WTC11 (cell line): ENCODE data around the gene OBSCN. TPM values are rescaled to one million over a fixed set of nuclear protein-coding genes. Genes with fewer than 3 reads are reported as not detected.

ENCODE experiments used
- ATAC-seq: fragments of 200-7000 bp; cut with Tn5 transposase; 2 replicates; pipeline ENCODE4 v1.10.0; 2021; ENCODE audit warnings: mild to moderate bottlenecking, moderate library complexity
- CTCF ChIA-PET: fragments of 300-600 bp; sonication (Branson Sonifier 250); formaldehyde crosslinking; loops from one replicate; lab custom pipeline; 2021; ENCODE audit warnings: antibody characterized with exemption; lab: Charles Lee
- POLR2A ChIA-PET: fragments of 350-600 bp; sonication (Branson Sonifier 250); formaldehyde crosslinking; loops from one replicate; lab custom pipeline; 2021; ENCODE audit warnings: antibody characterized with exemption; lab: Charles Lee
- DNase-seq: peaks from one replicate; pipeline ENCODE4 v3.0.0; 2021; ENCODE audit warnings: low spot score
- H3K27ac Mint-ChIP-seq: 2 replicates; pipeline ENCODE4 v1.8.0; 2021; ENCODE audit warnings: mixed read lengths
- H3K27me3 Mint-ChIP-seq: 2 replicates; pipeline ENCODE4 v1.8.0; 2021; ENCODE audit warnings: low read depth, mild to moderate bottlenecking, moderate library complexity, mixed read lengths
- H3K36me3 Mint-ChIP-seq: 2 replicates; pipeline ENCODE4 v1.8.0; 2021; ENCODE audit warnings: mixed read lengths
- H3K4me1 Mint-ChIP-seq: 2 replicates; pipeline ENCODE4 v1.8.0; 2022; ENCODE audit warnings: mixed read lengths
- H3K4me3 Mint-ChIP-seq: 2 replicates; pipeline ENCODE4 v1.8.0; 2021; ENCODE audit warnings: mild to moderate bottlenecking, moderate library complexity, mixed read lengths
- H3K9me3 Mint-ChIP-seq: 2 replicates; pipeline ENCODE4 v1.8.0; 2021; ENCODE audit warnings: mixed read lengths
- ATF1 ChIP-seq: sonication (generic); formaldehyde crosslinking; IDR thresholded peaks from 2 replicates; pipeline ENCODE4 v1.8.1; 2023; ENCODE audit warnings: mild to moderate bottlenecking, moderate library complexity, missing genetic modification reagents
- ATF6 ChIP-seq: sonication (generic); formaldehyde crosslinking; IDR thresholded peaks from 2 replicates; pipeline ENCODE4 v1.8.1; 2023; ENCODE audit warnings: mild to moderate bottlenecking, missing genetic modification reagents
- CBFB ChIP-seq: sonication (generic); formaldehyde crosslinking; IDR thresholded peaks from 2 replicates; pipeline ENCODE4 v1.8.1; 2022; ENCODE audit warnings: mild to moderate bottlenecking, low read depth, missing genetic modification reagents
- CTCF ChIP-seq: fragments of 200-600 bp; IDR thresholded peaks from 2 replicates; pipeline ENCODE4 v1.8.0; 2022; ENCODE audit warnings: antibody characterized with exemption
- ERG ChIP-seq: fragments of 250-450 bp; sonication (Bioruptor Pico); IDR thresholded peaks from 2 replicates; pipeline ENCODE4 v1.8.0; 2021; ENCODE audit warnings: mild to moderate bottlenecking
- FOXK1 ChIP-seq: sonication (generic); formaldehyde crosslinking; IDR thresholded peaks from 2 replicates; pipeline ENCODE4 v1.8.0; 2022; ENCODE audit warnings: mild to moderate bottlenecking, moderate library complexity, missing genetic modification reagents
- FOXP1 ChIP-seq: sonication (generic); formaldehyde crosslinking; IDR thresholded peaks from 2 replicates; pipeline ENCODE4 v1.8.0; 2022; ENCODE audit warnings: missing genetic modification reagents, mild to moderate bottlenecking, moderate library complexity, borderline replicate concordance
- FOXP4 ChIP-seq: sonication (generic); formaldehyde crosslinking; IDR thresholded peaks from 2 replicates; pipeline ENCODE4 v1.8.0; 2022; ENCODE audit warnings: mild to moderate bottlenecking, missing genetic modification reagents
- IRF1 ChIP-seq: sonication (generic); formaldehyde crosslinking; IDR thresholded peaks from 2 replicates; pipeline ENCODE4 v1.8.0; 2023; ENCODE audit warnings: missing genetic modification reagents
- IRF2 ChIP-seq: sonication (generic); formaldehyde crosslinking; IDR thresholded peaks from 2 replicates; pipeline ENCODE4 v1.8.0; 2022; ENCODE audit warnings: low read depth, missing genetic modification reagents, borderline replicate concordance
- JUN ChIP-seq: sonication (generic); formaldehyde crosslinking; IDR thresholded peaks from 2 replicates; pipeline ENCODE4 v1.8.0; 2023; ENCODE audit warnings: mild to moderate bottlenecking, missing genetic modification reagents
- KAT7 ChIP-seq: sonication (generic); formaldehyde crosslinking; IDR thresholded peaks from 2 replicates; pipeline ENCODE4 v1.8.1; 2023; ENCODE audit warnings: missing genetic modification reagents, mild to moderate bottlenecking, borderline replicate concordance
- MXD4 ChIP-seq: fragments of 250-450 bp; sonication (Bioruptor Pico); IDR thresholded peaks from 2 replicates; pipeline ENCODE4 v1.8.0; 2021; ENCODE audit warnings: mild to moderate bottlenecking, moderate library complexity, borderline replicate concordance
- MYBL2 ChIP-seq: sonication (generic); formaldehyde crosslinking; IDR thresholded peaks from 2 replicates; pipeline ENCODE4 v1.8.1; 2023; ENCODE audit warnings: mild to moderate bottlenecking, moderate library complexity, missing genetic modification reagents
- NFE2L1 ChIP-seq: sonication (generic); formaldehyde crosslinking; IDR thresholded peaks from 2 replicates; pipeline ENCODE4 v1.8.1; 2023; ENCODE audit warnings: missing genetic modification reagents
- NR2C2 ChIP-seq: sonication (generic); formaldehyde crosslinking; IDR thresholded peaks from 2 replicates; pipeline ENCODE4 v1.8.0; 2022; ENCODE audit warnings: mild to moderate bottlenecking, missing genetic modification reagents
- USF2 ChIP-seq: sonication (generic); formaldehyde crosslinking; IDR thresholded peaks from 2 replicates; pipeline ENCODE4 v1.8.1; 2023; ENCODE audit warnings: mild to moderate bottlenecking, missing genetic modification reagents, moderate library complexity
- ZMAT4 ChIP-seq: fragments of 250-450 bp; sonication (Bioruptor Pico); IDR thresholded peaks from 2 replicates; pipeline ENCODE4 v1.9.0; 2021; ENCODE audit warnings: mild to moderate bottlenecking
- ZNF138 ChIP-seq: sonication (generic); formaldehyde crosslinking; conservative IDR thresholded peaks from 2 replicates; pipeline ENCODE4 v1.8.1; 2022; ENCODE audit warnings: mild to moderate bottlenecking, moderate library complexity, missing genetic modification reagents
- ZNF219 ChIP-seq: sonication (generic); formaldehyde crosslinking; IDR thresholded peaks from 2 replicates; pipeline ENCODE4 v1.8.0; 2023; ENCODE audit warnings: missing genetic modification reagents, mild to moderate bottlenecking, borderline replicate concordance
- ZNF281 ChIP-seq: sonication (generic); formaldehyde crosslinking; IDR thresholded peaks from 2 replicates; pipeline ENCODE4 v1.8.0; 2023; ENCODE audit warnings: mild to moderate bottlenecking, missing genetic modification reagents
- ZNF396 ChIP-seq: fragments of 250-450 bp; sonication (Bioruptor Pico); IDR thresholded peaks from 2 replicates; pipeline ENCODE4 v1.8.0; 2021; ENCODE audit warnings: mild to moderate bottlenecking, moderate library complexity, borderline replicate concordance
- total RNA-seq: library from RNA; stranded (reverse); gene quantifications from 3 replicates; pipeline ENCODE4 v1.2.3, GENCODE V29; 2021

Gene OBSCN
- total RNA-seq, 1 experiment from 2014 or later = 38.8 TPM

- TF ChIP-seq ZNF219 = no peak
- no peak for TF ChIP-seq NR2C2
- TF ChIP-seq MXD4 = no peak
- TF ChIP-seq JUN = no peak
- TF ChIP-seq, all 79 proteins: peak for 0
Observed at GRCh38 chr1:228284148-228284495, 76.3 kb downstream of the OBSCN start (continued).

GRCh38 chr1:228284521-228284920, 76.7 kb downstream of the OBSCN start:
- Mint-ChIP-seq H3K9me3 (no peaks in the 10 kb centered on the region), H3K36me3 (peaks cover 25% of the 10 kb centered on the region), H3K4me1 (no peaks in the 10 kb centered on the region), H3K27me3 (no peaks in the 10 kb centered on the region), H3K4me3 (no peak overlapping the region), H3K27ac (no peak overlapping the region)
- ChIA-PET CTCF (no interaction called here), POLR2A (no interaction called here)
- TF ChIP-seq IRF2 (no peak), ZNF396 (no peak), ZNF281 (CRISPR knock-in tag) (no peak), FOXK1 (CRISPR knock-in tag) (no peak), USF2 (no peak), MYBL2 (CRISPR knock-in tag) (no peak), FOXP1 (no peak)
- ATAC-seq (no peak), DNase-seq (no peak)

- ATAC-seq (no peak), DNase-seq (no peak)
- no peaks in the 10 kb centered on the region for H3K27me3 Mint-ChIP-seq
- no peak overlapping the region for H3K4me3 Mint-ChIP-seq
- ChIA-PET POLR2A (no interaction called here), CTCF (no interaction called here)
- peaks cover 22% of the 10 kb centered on the region for H3K36me3 Mint-ChIP-seq
- no peaks in the 10 kb centered on the region for H3K4me1 Mint-ChIP-seq
- no peaks in the 10 kb centered on the region for H3K9me3 Mint-ChIP-seq
- no peak overlapping the region for H3K27ac Mint-ChIP-seq
- no peak for TF ChIP-seq MYBL2 (CRISPR knock-in tag)
- no peak for TF ChIP-seq ZMAT4
- no peak for TF ChIP-seq CBFB (CRISPR knock-in tag)
- no peak for TF ChIP-seq FOXP4 (CRISPR knock-in tag)
- no peak for TF ChIP-seq KAT7 (CRISPR knock-in tag)
- TF ChIP-seq ATF6 (CRISPR knock-in tag) = no peak
- no peak for TF ChIP-seq ERG (CRISPR knock-in tag)
- no peak for TF ChIP-seq MXD4
- TF ChIP-seq IRF1 (CRISPR knock-in tag) = no peak
- TF ChIP-seq CTCF = no peak
- no peak for TF ChIP-seq ATF1 (CRISPR knock-in tag)
- no peak for TF ChIP-seq ZNF138
- no peak for TF ChIP-seq NFE2L1 (CRISPR knock-in tag)
Observed at GRCh38 chr1:228285661-228286504, 78.0 kb downstream of the OBSCN start.
